Measurements from ENCODE around the gene PTPRK. TPM values are rescaled to one million over a fixed set of nuclear protein-coding genes. Genes with fewer than 3 reads are reported as not detected.

Gene PTPRK
- total and polyA plus RNA-seq, 2 experiments from 2014 or later: 26.9 to 56.4 TPM

DNA sequence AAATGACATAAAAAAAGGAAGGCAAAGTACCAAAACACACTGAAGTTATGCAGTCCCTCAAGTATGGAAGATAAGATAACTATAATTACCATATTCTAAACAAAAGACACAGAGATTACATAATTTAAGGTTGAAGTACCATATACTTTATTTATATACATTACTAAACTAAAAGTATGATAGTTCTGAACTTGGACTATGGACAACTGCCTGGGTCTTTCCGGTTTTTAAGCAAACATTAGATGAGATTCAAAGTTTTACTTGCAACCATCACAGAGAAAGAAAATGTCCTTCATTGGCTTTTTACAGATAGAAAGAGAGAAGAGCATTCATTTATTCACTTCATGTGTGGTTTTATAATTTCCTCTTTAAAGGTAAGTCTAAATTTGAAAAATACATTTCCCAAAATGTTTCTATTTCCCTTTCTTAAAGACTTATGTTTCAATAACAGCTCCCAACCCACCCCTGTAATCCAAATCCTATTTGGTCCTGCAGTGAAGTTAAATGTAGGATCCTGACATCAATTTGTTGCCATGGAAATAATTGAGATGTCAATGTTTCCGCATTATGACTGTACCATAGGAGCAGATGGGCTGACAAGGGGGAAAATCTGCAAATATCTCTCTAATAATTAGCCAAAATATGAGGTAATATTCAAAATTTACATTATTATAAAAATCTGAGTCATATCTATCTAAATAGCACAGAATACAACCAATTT lies 63.7 kb downstream of the PTPRK start (continued):
- TF ChIP-seq, protein P1, sequence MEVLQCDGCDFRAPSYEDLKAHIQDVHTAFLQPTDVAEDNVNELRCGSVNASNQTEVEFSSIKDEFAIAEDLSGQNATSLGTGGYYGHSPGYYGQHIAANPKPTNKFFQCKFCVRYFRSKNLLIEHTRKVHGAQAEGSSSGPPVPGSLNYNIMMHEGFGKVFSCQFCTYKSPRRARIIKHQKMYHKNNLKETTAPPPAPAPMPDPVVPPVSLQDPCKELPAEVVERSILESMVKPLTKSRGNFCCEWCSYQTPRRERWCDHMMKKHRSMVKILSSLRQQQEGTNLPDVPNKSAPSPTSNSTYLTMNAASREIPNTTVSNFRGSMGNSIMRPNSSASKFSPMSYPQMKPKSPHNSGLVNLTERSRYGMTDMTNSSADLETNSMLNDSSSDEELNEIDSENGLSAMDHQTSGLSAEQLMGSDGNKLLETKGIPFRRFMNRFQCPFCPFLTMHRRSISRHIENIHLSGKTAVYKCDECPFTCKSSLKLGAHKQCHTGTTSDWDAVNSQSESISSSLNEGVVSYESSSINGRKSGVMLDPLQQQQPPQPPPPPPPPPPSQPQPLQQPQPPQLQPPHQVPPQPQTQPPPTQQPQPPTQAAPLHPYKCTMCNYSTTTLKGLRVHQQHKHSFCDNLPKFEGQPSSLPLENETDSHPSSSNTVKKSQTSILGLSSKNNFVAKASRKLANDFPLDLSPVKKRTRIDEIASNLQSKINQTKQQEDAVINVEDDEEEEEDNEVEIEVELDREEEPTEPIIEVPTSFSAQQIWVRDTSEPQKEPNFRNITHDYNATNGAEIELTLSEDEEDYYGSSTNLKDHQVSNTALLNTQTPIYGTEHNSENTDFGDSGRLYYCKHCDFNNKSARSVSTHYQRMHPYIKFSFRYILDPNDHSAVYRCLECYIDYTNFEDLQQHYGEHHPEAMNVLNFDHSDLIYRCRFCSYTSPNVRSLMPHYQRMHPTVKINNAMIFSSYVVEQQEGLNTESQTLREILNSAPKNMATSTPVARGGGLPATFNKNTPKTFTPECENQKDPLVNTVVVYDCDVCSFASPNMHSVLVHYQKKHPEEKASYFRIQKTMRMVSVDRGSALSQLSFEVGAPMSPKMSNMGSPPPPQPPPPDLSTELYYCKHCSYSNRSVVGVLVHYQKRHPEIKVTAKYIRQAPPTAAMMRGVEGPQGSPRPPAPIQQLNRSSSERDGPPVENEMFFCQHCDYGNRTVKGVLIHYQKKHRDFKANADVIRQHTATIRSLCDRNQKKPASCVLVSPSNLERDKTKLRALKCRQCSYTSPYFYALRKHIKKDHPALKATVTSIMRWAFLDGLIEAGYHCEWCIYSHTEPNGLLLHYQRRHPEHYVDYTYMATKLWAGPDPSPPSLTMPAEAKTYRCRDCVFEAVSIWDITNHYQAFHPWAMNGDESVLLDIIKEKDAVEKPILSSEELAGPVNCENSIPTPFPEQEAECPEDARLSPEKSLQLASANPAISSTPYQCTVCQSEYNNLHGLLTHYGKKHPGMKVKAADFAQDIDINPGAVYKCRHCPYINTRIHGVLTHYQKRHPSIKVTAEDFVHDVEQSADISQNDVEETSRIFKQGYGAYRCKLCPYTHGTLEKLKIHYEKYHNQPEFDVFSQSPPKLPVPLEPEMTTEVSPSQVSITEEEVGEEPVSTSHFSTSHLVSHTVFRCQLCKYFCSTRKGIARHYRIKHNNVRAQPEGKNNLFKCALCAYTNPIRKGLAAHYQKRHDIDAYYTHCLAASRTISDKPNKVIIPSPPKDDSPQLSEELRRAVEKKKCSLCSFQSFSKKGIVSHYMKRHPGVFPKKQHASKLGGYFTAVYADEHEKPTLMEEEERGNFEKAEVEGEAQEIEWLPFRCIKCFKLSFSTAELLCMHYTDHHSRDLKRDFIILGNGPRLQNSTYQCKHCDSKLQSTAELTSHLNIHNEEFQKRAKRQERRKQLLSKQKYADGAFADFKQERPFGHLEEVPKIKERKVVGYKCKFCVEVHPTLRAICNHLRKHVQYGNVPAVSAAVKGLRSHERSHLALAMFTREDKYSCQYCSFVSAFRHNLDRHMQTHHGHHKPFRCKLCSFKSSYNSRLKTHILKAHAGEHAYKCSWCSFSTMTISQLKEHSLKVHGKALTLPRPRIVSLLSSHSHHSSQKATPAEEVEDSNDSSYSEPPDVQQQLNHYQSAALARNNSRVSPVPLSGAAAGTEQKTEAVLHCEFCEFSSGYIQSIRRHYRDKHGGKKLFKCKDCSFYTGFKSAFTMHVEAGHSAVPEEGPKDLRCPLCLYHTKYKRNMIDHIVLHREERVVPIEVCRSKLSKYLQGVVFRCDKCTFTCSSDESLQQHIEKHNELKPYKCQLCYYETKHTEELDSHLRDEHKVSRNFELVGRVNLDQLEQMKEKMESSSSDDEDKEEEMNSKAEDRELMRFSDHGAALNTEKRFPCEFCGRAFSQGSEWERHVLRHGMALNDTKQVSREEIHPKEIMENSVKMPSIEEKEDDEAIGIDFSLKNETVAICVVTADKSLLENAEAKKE (CRISPR knock-in tag; IDR thresholded peaks at IDR 0.05): no peak
- TF ChIP-seq, protein P2, sequence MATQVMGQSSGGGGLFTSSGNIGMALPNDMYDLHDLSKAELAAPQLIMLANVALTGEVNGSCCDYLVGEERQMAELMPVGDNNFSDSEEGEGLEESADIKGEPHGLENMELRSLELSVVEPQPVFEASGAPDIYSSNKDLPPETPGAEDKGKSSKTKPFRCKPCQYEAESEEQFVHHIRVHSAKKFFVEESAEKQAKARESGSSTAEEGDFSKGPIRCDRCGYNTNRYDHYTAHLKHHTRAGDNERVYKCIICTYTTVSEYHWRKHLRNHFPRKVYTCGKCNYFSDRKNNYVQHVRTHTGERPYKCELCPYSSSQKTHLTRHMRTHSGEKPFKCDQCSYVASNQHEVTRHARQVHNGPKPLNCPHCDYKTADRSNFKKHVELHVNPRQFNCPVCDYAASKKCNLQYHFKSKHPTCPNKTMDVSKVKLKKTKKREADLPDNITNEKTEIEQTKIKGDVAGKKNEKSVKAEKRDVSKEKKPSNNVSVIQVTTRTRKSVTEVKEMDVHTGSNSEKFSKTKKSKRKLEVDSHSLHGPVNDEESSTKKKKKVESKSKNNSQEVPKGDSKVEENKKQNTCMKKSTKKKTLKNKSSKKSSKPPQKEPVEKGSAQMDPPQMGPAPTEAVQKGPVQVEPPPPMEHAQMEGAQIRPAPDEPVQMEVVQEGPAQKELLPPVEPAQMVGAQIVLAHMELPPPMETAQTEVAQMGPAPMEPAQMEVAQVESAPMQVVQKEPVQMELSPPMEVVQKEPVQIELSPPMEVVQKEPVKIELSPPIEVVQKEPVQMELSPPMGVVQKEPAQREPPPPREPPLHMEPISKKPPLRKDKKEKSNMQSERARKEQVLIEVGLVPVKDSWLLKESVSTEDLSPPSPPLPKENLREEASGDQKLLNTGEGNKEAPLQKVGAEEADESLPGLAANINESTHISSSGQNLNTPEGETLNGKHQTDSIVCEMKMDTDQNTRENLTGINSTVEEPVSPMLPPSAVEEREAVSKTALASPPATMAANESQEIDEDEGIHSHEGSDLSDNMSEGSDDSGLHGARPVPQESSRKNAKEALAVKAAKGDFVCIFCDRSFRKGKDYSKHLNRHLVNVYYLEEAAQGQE (IDR thresholded peaks at IDR 0.05; ENCODE audit: unreplicated experiment): no peak
- TF ChIP-seq ZNF114 (CRISPR knock-in tag; IDR thresholded peaks at IDR 0.05) (no peak), EZH2 (IDR thresholded peaks at IDR 0.05; ENCODE audit: low read depth, unreplicated experiment) (no peak), EZH2phosphoT487 (IDR thresholded peaks at IDR 0.05; ENCODE audit: unreplicated experiment) (no peak)
